GM12873 (cell line): ENCODE results near the gene ADGRG6.

Experiments used
- CTCF ChIP-seq: IDR thresholded peaks from 2 replicates; pipeline ENCODE4 v1.5.1; 2012; ENCODE audit warnings: low read depth, mild to moderate bottlenecking, moderate library complexity, low read length, control low read depth; ENCODE audit not compliant: insufficient read depth; ENCODE audit errors: missing control alignments

Gene ADGRG6

GRCh38 chr6:142455957-142456589 lies 154.3 kb downstream of the ADGRG6 start:
- no peak for TF ChIP-seq CTCF

- no peak for TF ChIP-seq CTCF
These were observed 156.0 kb downstream of the ADGRG6 start for GRCh38 chr6:142457638-142458406.

GRCh38 chr6:142458836-142459235 lies 157.0 kb downstream of the ADGRG6 start:
- TF ChIP-seq CTCF: no peak

- TF ChIP-seq CTCF: no peak
These were observed 157.5 kb downstream of the ADGRG6 start for GRCh38 chr6:142459271-142459670.

DNA sequence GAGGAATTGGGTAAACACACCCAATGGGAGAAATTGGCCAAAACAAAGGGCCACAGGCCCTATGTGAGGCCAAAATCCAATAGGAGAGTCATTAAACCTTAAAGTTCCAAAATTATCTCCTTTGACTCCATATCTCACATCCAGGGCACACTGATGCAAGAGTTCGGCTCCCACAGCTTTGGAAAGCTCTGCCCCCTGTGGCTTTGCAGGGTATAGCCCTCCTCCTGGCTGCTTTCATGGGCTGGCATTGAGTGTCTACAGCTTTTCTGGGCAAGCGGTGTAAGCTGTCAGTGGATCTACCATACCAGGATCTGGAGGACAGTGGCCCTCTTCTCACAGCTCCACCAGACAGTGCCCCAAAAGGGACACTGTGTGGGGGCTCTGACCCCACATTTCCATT lies 160.5 kb downstream of the ADGRG6 start:
- TF ChIP-seq CTCF: peak; percentile 47

- no peak for TF ChIP-seq CTCF
These were observed 162.2 kb downstream of the ADGRG6 start for GRCh38 chr6:142463988-142464387.

GRCh38 chr6:142469220-142469619 lies 167.4 kb downstream of the ADGRG6 start:
- TF ChIP-seq CTCF: no peak
